Pons (tissue), 1 donor: ENCODE data around the gene LAMC3.

Experiments
- DNase-seq: peaks from one replicate; pipeline ENCODE4 v3.0.0-alpha.2; 2016; ENCODE audit warnings: low spot score

LAMC3 gene

GRCh38 chr9:130979591-130980385, 29.2 kb upstream of the LAMC3 start:
- no peak for DNase-seq

GRCh38 chr9:130980526-130980925, 28.4 kb upstream of the LAMC3 start:
- DNase-seq = no peak

DNA sequence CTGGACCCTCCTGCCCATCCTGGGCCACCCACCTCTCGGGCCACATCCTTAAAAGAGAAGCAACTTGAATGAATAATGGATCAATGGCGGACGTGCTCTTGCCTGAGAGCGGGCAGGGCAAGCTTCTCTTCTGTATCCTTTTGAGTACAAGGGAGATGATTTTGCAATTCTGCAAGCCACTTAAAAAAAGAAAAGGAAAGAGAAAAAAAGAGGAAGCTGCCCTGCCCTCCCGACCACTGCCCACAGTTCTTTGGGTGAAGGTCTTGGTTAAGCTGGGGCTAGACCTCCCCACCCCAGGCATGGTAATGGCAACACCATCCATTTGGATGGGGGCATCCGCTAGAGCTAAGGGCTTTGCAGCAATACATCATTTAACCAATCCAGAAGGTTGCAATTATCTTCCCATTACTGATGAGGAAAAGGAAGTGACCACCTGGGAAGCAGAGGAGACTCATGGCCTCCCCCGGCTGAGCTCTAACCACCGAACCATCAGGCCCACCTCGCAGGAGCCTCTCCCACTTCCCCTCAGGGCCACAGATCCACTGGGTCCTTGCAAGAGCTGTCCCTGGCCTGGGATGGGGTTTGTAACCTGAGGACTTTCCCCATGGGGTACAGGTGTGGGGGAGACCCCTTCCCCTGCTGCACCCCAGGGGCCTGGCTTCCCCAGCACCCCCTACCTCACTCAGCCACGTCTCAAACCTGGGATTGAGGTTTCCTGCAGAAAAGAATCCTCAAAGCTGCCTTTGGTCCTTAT, 27.8 kb upstream of the LAMC3 start:
- no peak for DNase-seq

DNA sequence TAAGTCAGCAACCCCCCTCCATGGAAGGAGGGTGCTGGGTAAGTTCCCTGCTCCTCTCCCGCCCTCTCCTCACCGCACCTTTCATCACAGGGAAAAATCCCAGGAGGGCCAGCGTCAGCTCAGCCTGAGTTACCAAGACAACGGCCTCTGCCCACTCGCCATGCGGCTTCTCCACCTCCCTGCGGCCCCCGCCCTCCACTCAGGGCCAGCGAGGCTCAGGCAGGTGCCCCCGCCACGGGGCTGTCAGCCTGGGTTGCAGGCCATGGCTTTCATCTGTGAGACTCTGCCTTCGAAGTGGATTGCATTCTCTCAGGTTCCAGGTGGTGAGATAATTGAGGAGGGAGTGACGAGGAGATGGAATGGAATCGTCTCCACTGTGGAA, 27.2 kb upstream of the LAMC3 start:
- no peak for DNase-seq

- DNase-seq = no peak
These were observed 26.2 kb upstream of the LAMC3 start for GRCh38 chr9:130982636-130983358.

DNA sequence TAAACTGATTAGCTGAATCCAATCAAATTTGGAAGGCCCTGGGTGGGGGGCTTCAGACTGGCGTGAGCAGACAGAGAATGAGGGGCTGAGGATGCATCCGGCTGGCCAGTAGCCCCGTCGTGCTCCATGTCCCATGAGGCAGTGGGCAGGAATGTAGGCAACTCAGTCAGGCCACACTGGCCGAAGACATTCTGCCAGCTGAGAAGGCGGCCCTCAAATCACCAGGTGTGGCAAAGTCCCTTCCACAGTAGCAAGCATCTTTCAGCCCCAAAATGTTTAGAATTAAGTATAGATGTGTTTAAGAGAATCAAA, 25.7 kb upstream of the LAMC3 start:
- DNase-seq = no peak

GRCh38 chr9:130983970-130984369, 25.0 kb upstream of the LAMC3 start:
- DNase-seq = no peak

DNA sequence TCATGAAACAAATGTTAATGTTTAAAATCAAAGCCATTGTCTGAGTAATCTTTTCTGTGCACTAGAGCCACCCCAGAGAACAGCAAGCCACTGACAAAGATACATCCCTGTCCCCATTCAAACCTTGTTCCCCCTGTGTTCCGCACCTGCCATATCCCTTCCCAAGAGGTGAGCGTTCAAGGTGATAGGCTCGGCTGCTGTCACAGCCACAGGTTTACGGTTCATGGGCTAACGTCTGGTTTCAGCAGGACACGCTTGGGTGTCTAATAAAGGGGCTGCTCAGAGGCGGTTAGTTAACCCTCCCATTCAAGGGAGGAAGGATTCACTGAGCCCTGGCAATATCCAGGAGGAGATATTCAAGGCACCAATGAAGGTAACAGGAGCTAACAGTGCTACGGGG, 24.5 kb upstream of the LAMC3 start:
- no peak for DNase-seq

DNA sequence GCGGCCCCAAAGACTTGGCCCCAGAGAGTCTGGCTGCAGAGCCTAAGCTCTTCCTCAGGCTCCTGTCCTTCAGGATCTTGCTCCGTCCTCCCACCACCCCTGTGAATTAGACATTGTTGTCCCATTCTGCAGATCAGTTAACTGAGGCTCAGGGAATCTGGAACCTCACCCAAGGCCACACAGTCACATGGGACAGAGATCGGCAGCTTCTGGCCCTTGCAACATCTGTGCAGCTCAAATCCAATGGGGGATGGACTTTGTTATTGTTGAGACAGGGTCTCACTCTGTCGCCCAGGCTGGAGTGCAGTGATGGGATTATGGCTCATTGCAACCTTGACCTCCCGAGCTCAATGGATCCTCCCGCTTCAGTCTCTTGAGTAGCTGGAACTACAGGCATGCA, 23.9 kb upstream of the LAMC3 start:
- DNase-seq = no peak

DNA sequence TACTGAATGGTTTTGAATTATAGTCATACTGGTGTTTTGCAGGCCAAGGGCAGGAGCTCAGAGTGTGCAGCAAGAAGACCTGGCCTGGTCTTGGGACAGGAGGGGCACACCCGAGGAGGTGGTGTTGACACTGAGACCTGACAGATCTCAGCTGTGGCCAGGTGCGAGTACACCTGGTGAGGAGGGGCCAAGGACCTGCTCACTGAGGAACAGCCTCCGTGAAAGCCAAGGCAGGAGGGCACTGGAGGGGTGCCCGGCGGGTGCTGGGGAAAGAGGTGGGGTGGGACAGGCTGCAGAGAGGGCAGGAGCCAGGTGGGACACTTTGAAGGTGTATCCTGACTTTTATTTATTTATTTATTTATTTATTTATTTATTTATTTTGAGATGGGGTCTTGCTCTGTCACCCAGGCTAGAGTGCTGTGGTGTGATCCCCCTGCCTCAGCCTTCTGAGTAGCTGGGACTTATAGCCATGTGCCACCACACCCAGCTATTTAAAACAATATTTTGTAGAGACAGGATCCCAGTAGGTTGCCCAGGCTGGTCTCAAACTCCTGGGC, 23.3 kb upstream of the LAMC3 start:
- DNase-seq = no peak

DNA sequence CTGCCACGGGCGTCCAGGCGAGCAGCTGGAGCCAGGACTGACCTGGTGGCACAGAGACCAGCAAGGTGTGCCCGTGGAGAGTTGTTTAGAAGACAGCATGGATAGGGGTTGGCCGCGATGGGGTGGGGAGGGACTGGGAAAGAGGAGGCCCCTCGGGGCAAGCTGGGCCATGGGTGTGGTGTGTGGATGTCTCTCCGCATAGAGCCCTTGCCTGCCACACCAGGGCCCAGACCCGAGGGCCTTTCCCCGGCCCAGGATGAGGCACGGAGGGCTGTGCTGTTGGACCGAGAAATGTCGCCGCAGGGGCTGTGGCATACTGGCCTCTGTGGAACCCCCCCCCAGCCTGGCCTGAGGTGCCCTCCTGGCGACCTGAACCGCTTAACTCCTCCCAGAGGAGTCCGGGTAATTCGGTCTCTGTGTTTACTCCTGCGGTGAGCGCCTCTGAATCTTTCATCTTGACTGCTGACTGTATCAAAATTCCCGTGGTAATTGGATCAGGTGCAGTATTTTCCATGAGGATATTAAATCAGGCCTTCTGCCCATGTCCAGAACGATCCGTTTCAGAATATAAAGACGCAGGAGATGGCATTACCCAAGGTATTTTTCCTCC, 22.5 kb upstream of the LAMC3 start:
- no peak for DNase-seq

- DNase-seq = no peak
These were observed 21.9 kb upstream of the LAMC3 start for GRCh38 chr9:130987054-130987453.

- DNase-seq = no peak
These were observed 21.1 kb upstream of the LAMC3 start for GRCh38 chr9:130987738-130988399.

GRCh38 chr9:130988400-130988747, 20.6 kb upstream of the LAMC3 start:
- DNase-seq = no peak

DNA sequence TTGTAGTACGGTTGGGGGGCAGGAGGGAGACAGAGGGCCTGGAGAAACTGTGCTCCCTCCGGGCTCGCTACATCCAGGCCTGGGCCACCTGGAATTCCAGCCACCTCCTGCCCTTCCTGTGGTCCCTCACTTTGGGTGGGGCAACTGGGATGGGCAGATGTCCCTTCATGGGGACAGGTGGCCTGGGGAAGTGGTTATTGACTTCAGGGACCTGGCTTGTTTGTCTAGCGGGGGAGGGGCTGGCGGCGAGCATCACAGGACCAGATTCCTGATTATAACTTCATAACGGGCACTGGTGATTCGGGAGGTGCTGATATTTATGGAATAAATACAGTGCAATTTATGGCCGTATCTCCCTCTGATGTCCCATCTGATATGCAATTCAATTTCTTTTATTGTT, 20.1 kb upstream of the LAMC3 start:
- no peak for DNase-seq

- DNase-seq = no peak
These were observed 19.6 kb upstream of the LAMC3 start for GRCh38 chr9:130989391-130989790.

- DNase-seq = no peak
These were observed 19.1 kb upstream of the LAMC3 start for GRCh38 chr9:130989891-130990290.

DNA sequence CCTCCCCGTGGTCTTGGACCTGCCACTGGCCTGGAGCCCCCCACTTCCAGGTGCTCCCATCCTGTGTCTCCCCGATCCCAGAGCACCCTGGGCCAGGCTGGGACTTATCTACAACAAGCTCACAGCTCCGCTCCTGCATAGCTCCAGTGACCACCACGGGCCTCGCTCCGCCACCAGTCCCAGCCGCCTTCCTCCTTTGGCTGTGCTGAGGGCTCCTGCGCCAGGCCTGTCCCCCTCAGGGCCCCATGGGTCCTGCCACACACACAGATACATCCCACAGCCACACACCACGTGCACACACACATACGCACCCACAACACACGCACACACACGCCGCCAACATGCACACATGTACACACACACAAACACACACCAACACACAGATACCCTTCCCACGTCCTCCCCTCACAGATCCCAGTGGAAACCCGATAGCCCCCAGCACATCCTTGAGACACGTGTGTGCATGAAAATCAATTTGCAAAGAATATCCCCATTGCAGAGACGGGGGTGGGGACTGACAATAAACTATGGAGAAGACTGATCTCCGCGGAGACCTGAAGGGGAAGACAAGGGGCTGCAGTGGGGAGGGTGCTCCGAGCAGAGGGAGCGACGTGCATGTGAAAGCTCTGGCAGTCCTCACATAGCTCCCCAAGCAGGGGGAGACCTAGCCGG, 18.5 kb upstream of the LAMC3 start:
- DNase-seq = no peak

GRCh38 chr9:130990978-130991777, 17.8 kb upstream of the LAMC3 start:
- no peak for DNase-seq
